ENCODE results near the gene SMOC2. TPM values are rescaled to one million over a fixed set of nuclear protein-coding genes. Genes with fewer than 3 reads are reported as not detected.
"Not testable (repeated sequence)": the region's sequence is repeated elsewhere in the genome, so short reads cannot be mapped to it uniquely, and the experiment has no call there.

The SMOC2 gene
- total and polyA plus RNA-seq, 4 donors: 1.3 to 6.4 (median 4.6) TPM

DNA sequence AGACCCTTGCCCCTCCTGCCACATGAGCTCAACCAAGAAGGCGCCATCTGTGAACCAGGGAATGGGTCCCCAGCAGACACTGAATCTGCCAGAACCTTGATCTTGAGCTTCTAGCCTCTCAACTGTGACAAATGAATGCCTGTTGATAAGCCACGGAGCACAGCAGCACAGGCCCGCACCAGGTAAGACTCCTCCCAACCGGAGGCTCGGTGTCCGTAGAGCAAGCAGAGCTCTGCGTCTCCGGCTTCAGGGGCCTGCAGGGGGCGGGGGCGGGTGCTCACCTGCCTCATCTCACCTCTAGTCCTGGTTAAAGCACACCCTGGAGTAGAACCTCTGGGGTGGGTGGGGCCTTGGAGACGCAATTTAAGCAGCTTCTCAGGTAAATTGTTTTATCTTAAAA is 122.7 kb downstream of the SMOC2 start:
- ATAC-seq (ENCODE audit: insufficient read depth, low FRiP score) (no peak), DNase-seq (no peak)
- Histone ChIP-seq H3K27me3 (ENCODE audit: control insufficient read depth in 3 of 3, insufficient read depth in 3 of 3, low read length in 2 of 3) (peaks cover 0 to 34% (median 26%) of the 10 kb centered on the region in 3 donors), H3K9me3 (ENCODE audit: control insufficient read depth in 4 of 4, insufficient read depth in 3 of 4, low read length in 3 of 4) (peaks cover 0 to 8% (median 0%) of the 10 kb centered on the region in 4 donors), H3K27ac (ENCODE audit: low read depth in 1 of 2, low read length in 1 of 2) (no peak overlapping the region), H3K4me1 (ENCODE audit: control insufficient read depth in 5 of 5, insufficient read depth in 5 of 5, low read length in 5 of 5) (peaks cover 0 to 5% (median 0%) of the 10 kb centered on the region in 5 donors), H3K36me3 (ENCODE audit: control insufficient read depth in 4 of 4, insufficient read depth in 4 of 4, low read length in 4 of 4) (no peaks in the 10 kb centered on the region), H3K4me3 (no peak overlapping the region), H3K9ac (ENCODE audit: insufficient read depth in 1 of 2, low read length in 2 of 2) (no peak overlapping the region)
- TF ChIP-seq, protein P1, sequence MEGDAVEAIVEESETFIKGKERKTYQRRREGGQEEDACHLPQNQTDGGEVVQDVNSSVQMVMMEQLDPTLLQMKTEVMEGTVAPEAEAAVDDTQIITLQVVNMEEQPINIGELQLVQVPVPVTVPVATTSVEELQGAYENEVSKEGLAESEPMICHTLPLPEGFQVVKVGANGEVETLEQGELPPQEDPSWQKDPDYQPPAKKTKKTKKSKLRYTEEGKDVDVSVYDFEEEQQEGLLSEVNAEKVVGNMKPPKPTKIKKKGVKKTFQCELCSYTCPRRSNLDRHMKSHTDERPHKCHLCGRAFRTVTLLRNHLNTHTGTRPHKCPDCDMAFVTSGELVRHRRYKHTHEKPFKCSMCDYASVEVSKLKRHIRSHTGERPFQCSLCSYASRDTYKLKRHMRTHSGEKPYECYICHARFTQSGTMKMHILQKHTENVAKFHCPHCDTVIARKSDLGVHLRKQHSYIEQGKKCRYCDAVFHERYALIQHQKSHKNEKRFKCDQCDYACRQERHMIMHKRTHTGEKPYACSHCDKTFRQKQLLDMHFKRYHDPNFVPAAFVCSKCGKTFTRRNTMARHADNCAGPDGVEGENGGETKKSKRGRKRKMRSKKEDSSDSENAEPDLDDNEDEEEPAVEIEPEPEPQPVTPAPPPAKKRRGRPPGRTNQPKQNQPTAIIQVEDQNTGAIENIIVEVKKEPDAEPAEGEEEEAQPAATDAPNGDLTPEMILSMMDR (IDR thresholded peaks at IDR 0.05; ENCODE audit: control extremely low read depth, extremely low read depth): no peak
- 64 to 69% methylated on average over 11 of the region's 11 CpGs for WGBS, 2 donors

DNA sequence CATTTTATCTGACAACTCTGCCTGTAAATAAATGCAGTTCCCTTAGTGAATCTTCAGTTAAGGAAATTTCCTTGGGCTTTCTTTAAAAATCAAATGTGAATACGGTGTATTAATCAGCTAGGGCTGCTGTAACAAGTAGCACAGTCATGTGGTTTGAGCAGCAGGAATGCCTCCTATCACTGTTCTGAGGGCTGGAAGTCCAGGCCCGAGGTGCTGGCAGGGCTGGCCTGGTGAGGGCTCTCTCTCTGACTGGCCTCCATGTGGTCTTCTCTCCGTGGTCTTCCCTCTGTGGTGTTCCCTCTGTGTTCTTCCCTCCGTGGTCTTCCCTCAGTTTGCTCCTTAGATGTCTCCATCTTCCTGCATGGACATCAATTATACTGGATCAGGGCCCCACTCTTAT is 124.1 kb downstream of the SMOC2 start:
- Histone ChIP-seq H3K4me3 (no peak overlapping the region), H3K4me1 (ENCODE audit: control insufficient read depth in 5 of 5, insufficient read depth in 5 of 5, low read length in 5 of 5) (peaks cover 0 to under 1% (median 0%) of the 10 kb centered on the region in 5 donors), H3K9ac (ENCODE audit: insufficient read depth in 1 of 2, low read length in 2 of 2) (no peak overlapping the region), H3K36me3 (ENCODE audit: control insufficient read depth in 4 of 4, insufficient read depth in 4 of 4, low read length in 4 of 4) (no peaks in the 10 kb centered on the region), H3K27me3 (ENCODE audit: control insufficient read depth in 3 of 3, insufficient read depth in 3 of 3, low read length in 2 of 3) (peaks cover 0 to 31% (median 20%) of the 10 kb centered on the region in 3 donors), H3K9me3 (ENCODE audit: control insufficient read depth in 4 of 4, insufficient read depth in 3 of 4, low read length in 3 of 4) (peaks cover 0 to 7% (median 0%) of the 10 kb centered on the region in 4 donors), H3K27ac (ENCODE audit: low read depth in 1 of 2, low read length in 1 of 2) (no peak overlapping the region)
- WGBS, 2 donors: 84 to 91% methylated on average over 4 of the region's 4 CpGs
- TF ChIP-seq, protein P1 (IDR thresholded peaks at IDR 0.05; ENCODE audit: control extremely low read depth, extremely low read depth): no peak
- ATAC-seq (ENCODE audit: insufficient read depth, low FRiP score): no peak
- no peak for DNase-seq

DNA sequence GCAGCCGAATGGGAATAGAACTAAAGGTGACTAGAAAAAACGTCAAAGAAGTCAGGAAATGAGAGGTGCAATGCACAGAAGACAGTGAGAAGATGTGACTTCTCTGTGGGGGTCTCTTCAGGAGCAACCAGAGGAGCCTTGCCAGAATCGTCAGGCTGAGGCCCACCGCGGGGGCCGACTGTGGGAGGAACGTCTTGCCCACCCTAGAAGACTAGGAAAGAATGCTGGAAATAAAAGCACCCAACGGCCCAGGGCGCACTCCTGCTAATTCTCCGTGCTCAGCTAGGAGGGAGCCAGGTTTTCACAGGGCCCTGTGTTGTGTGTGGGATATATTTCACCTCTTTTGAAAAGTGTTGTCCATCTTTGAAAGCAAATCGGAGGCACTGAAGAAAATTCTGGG is 129.2 kb downstream of the SMOC2 start:
- WGBS, 2 donors: 79 to 86% methylated on average over 11 of the region's 11 CpGs
- H3K36me3 ChIP-seq (ENCODE audit: control insufficient read depth in 4 of 4, insufficient read depth in 4 of 4, low read length in 4 of 4): no peaks in the 10 kb centered on the region
- H3K4me1 ChIP-seq (ENCODE audit: control insufficient read depth in 5 of 5, insufficient read depth in 5 of 5, low read length in 5 of 5): peaks cover 0 to 10% (median 0%) of the 10 kb centered on the region in 5 donors
- no peak overlapping the region for H3K9ac ChIP-seq (ENCODE audit: insufficient read depth in 1 of 2, low read length in 2 of 2)
- peaks cover 0 to 4% (median 0%) of the 10 kb centered on the region in 4 donors for H3K9me3 ChIP-seq (ENCODE audit: control insufficient read depth in 4 of 4, insufficient read depth in 3 of 4, low read length in 3 of 4)
- no peak overlapping the region for H3K4me3 ChIP-seq
- peaks cover 0 to 14% (median 7%) of the 10 kb centered on the region in 3 donors for H3K27me3 ChIP-seq (ENCODE audit: control insufficient read depth in 3 of 3, insufficient read depth in 3 of 3, low read length in 2 of 3)
- ATAC-seq (ENCODE audit: insufficient read depth, low FRiP score) (no peak), DNase-seq (no peak)
- no peak overlapping the region for H3K27ac ChIP-seq (ENCODE audit: low read depth in 1 of 2, low read length in 1 of 2)
- TF ChIP-seq, protein P1 (IDR thresholded peaks at IDR 0.05; ENCODE audit: control extremely low read depth, extremely low read depth): no peak

DNA sequence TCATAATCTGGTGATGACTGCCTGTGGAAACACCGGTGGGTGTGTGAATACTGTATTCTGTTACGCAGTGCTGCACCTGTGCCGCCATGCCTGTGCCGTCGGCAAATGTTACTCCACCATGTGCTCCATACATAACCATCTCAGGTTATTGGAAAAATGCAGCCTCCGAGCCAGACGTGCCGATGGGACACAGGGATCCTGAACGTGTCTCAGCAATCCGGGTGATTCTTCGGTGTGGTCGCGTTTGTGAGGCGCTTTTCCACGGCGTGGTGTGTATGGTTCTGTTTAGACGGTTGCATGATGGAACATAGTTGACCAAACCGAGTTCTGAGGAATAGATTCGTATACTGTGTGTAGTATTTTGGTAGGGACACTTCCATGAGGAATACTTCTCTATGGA is 130.3 kb downstream of the SMOC2 start:
- ATAC-seq (ENCODE audit: insufficient read depth, low FRiP score) (no peak), DNase-seq (no peak)
- Histone ChIP-seq H3K4me1 (ENCODE audit: control insufficient read depth in 5 of 5, insufficient read depth in 5 of 5, low read length in 5 of 5) (peaks cover 0 to 11% (median 0%) of the 10 kb centered on the region in 5 donors), H3K36me3 (ENCODE audit: control insufficient read depth in 4 of 4, insufficient read depth in 4 of 4, low read length in 4 of 4) (no peaks in the 10 kb centered on the region), H3K27ac (ENCODE audit: low read depth in 1 of 2, low read length in 1 of 2) (no peak overlapping the region), H3K9me3 (ENCODE audit: control insufficient read depth in 4 of 4, insufficient read depth in 3 of 4, low read length in 3 of 4) (peaks cover 0 to 4% (median 0%) of the 10 kb centered on the region in 4 donors), H3K4me3 (no peak overlapping the region), H3K27me3 (ENCODE audit: control insufficient read depth in 3 of 3, insufficient read depth in 3 of 3, low read length in 2 of 3) (peaks cover 0 to 16% (median 4%) of the 10 kb centered on the region in 3 donors), H3K9ac (ENCODE audit: insufficient read depth in 1 of 2, low read length in 2 of 2) (no peak overlapping the region)
- TF ChIP-seq, protein P1 (IDR thresholded peaks at IDR 0.05; ENCODE audit: control extremely low read depth, extremely low read depth): no peak
- 94 to 95% methylated on average over 19 of the region's 19 CpGs for WGBS, 2 donors

DNA sequence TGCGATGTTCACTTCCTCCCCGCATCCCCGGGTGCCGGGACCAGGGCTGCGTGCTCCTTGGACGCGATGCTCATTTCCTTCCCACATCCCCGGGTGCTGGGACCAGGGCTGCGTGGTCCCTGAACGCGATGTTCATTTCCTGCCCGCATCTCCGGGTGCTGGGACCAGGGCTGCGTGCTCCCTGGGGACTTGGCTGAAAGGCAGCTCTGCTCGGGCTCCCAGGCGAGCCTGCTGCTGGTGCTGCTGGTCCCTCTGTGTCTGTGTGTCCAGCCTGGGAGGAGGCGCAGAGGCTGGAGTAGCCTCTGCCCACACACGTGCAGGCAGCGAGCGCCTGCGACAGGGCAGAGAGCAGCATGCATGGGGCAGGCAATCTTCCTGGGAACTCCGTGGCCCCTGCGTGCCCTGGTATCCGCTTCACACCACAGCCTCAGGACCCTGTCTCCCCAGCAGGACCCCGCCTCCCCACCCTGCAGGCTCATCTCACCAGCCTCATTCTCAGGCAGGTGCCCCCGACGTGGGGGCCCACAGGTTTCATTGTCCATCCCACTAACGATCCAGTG is 132.4 kb downstream of the SMOC2 start:
- peaks cover 0 to 11% (median 0%) of the 10 kb centered on the region in 5 donors for H3K4me1 ChIP-seq (ENCODE audit: control insufficient read depth in 5 of 5, insufficient read depth in 5 of 5, low read length in 5 of 5)
- not testable (repeated sequence) for H3K4me3 ChIP-seq; H3K9me3 ChIP-seq (ENCODE audit: control insufficient read depth in 4 of 4, insufficient read depth in 3 of 4, low read length in 3 of 4); H3K27ac ChIP-seq (ENCODE audit: low read depth in 1 of 2, low read length in 1 of 2); ATAC-seq (ENCODE audit: insufficient read depth, low FRiP score); DNase-seq; H3K36me3 ChIP-seq (ENCODE audit: control insufficient read depth in 4 of 4, insufficient read depth in 4 of 4, low read length in 4 of 4); H3K9ac ChIP-seq (ENCODE audit: insufficient read depth in 1 of 2, low read length in 2 of 2)
- WGBS, 2 donors: 86 to 89% methylated on average over 20 to 25 of the region's 28 CpGs
- peaks cover 0 to 13% (median 0%) of the 10 kb centered on the region in 3 donors for H3K27me3 ChIP-seq (ENCODE audit: control insufficient read depth in 3 of 3, insufficient read depth in 3 of 3, low read length in 2 of 3)

All from lung (tissue), 12 donors.